ENCODE results near the gene YPEL1. TPM values are rescaled to one million over a fixed set of nuclear protein-coding genes. Genes with fewer than 3 reads are reported as not detected.
A peak's percentile ranks its signal among the peaks of the same experiment; 100 is the strongest.

The YPEL1 gene
- total RNA-seq, 1 donor: 2.2 TPM

DNA sequence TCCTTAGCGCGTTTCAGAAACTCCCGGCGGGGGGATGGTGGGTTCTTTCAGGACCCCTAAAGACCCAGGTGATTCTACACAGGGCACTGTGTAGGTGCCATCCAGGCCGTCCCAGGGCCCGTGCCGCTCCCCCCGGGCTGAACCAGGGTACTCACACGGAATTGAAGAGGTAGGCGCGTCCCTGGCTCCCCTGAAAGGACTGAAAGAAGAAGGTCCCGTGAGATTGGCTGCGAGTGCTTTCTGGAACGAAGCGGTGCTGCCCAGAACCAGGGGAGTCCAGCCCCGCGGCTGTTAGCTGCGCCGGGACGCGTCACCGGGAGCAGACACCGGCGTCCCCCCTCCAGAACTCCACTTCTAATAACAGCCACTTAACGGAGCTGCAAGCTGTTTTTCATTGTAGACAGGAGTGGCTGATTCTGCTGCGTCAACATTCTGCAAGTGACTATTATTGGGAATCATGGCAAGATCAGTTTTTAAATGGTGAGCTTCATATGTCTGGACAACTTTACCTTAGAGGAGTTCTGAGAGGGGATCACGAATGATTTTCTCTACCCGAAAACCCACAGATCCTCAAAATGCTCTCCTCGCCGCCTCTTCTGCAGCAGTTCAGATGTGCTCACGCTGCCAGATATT, 31.8 kb downstream of the YPEL1 start:
- TF ChIP-seq, protein P1, sequence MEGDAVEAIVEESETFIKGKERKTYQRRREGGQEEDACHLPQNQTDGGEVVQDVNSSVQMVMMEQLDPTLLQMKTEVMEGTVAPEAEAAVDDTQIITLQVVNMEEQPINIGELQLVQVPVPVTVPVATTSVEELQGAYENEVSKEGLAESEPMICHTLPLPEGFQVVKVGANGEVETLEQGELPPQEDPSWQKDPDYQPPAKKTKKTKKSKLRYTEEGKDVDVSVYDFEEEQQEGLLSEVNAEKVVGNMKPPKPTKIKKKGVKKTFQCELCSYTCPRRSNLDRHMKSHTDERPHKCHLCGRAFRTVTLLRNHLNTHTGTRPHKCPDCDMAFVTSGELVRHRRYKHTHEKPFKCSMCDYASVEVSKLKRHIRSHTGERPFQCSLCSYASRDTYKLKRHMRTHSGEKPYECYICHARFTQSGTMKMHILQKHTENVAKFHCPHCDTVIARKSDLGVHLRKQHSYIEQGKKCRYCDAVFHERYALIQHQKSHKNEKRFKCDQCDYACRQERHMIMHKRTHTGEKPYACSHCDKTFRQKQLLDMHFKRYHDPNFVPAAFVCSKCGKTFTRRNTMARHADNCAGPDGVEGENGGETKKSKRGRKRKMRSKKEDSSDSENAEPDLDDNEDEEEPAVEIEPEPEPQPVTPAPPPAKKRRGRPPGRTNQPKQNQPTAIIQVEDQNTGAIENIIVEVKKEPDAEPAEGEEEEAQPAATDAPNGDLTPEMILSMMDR (IDR thresholded peaks at IDR 0.05; ENCODE audit: extremely low read depth, low read depth, low read length): no peak
- peak; percentile 17 for DNase-seq (ENCODE audit: insufficient read length, low spot score, missing footprints)
- Histone ChIP-seq H3K27ac (ENCODE audit: low read depth, low read length) (no peak overlapping the region), H3K4me1 (ENCODE audit: insufficient read depth, low read length) (peaks cover 3% of the 10 kb centered on the region), H3K9me3 (ENCODE audit: low read depth, low read length) (no peaks in the 10 kb centered on the region), H3K4me3 (ENCODE audit: insufficient read depth, low read length) (no peak overlapping the region), H3K36me3 (ENCODE audit: insufficient read depth, low read length) (no peaks in the 10 kb centered on the region), H3K4me2 (ENCODE audit: insufficient read depth, low read length) (no peak overlapping the region), H4K20me1 (ENCODE audit: insufficient read depth, low read length) (no peaks in the 10 kb centered on the region), H2AFZ (ENCODE audit: low read length) (no peak overlapping the region), H3K27me3 (ENCODE audit: insufficient read depth, low read length) (no peaks in the 10 kb centered on the region), H3K79me2 (ENCODE audit: insufficient read depth, low read length) (no peaks in the 10 kb centered on the region)

DNA sequence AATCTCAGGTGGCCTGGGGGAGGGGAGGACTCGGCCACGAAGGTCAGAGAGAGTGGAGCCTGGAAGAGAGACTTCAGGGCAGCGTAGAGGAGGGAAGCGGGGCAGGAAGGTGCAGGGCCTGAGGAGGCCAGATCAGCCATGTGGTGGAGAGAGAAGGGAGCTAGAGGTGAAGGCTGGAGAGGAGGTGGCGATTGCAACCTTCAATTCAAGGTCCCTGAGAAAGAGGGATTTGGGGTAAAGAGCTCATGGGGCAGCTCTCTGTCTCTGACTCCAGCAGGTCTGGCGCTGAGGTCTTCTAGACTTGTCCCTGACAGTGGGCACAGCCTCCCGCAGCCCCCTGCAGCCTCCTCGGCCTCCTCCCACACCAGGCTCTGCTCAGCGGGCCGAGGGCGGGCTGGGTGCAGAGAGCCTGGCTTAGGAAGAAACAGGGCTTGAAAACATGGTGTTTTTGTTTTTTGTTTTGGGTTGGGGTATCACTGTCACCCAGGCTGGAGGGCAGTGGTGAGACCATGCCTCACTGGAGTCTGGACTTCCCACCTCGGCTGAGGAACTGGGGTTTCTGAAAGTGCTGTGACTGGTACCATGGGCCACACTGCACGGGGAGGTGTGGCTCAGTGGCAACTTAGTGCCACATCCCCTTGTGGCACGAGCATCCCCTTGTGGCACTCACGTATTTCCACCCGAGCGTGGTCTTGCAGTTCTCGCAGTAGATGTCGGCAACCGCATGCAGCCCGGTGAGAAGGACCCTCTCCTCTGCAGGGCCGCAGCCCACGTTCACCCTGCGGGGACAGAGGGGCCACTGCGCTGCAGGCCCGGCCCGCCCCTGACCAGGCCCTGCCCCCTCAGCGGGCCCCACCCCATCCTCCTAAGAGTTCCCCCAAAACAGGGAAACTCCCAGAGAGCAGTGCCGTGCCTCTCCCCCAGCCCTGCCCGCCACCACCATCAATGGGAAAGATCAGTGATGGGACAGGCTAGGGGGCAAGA, 32.6 kb downstream of the YPEL1 start:
- no peaks in the 10 kb centered on the region for H3K36me3 ChIP-seq (ENCODE audit: insufficient read depth, low read length)
- H2AFZ ChIP-seq (ENCODE audit: low read length): no peak overlapping the region
- no peaks in the 10 kb centered on the region for H4K20me1 ChIP-seq (ENCODE audit: insufficient read depth, low read length)
- peak; percentile 39 for DNase-seq (ENCODE audit: insufficient read length, low spot score, missing footprints)
- H3K4me2 ChIP-seq (ENCODE audit: insufficient read depth, low read length): no peak overlapping the region
- TF ChIP-seq, protein P1 (IDR thresholded peaks at IDR 0.05; ENCODE audit: extremely low read depth, low read depth, low read length): no peak
- no peak overlapping the region for H3K4me3 ChIP-seq (ENCODE audit: insufficient read depth, low read length)
- peaks cover 11% of the 10 kb centered on the region for H3K4me1 ChIP-seq (ENCODE audit: insufficient read depth, low read length)
- H3K27me3 ChIP-seq (ENCODE audit: insufficient read depth, low read length): no peaks in the 10 kb centered on the region
- no peaks in the 10 kb centered on the region for H3K9me3 ChIP-seq (ENCODE audit: low read depth, low read length)
- no peaks in the 10 kb centered on the region for H3K79me2 ChIP-seq (ENCODE audit: insufficient read depth, low read length)
- no peak overlapping the region for H3K27ac ChIP-seq (ENCODE audit: low read depth, low read length)

DNA sequence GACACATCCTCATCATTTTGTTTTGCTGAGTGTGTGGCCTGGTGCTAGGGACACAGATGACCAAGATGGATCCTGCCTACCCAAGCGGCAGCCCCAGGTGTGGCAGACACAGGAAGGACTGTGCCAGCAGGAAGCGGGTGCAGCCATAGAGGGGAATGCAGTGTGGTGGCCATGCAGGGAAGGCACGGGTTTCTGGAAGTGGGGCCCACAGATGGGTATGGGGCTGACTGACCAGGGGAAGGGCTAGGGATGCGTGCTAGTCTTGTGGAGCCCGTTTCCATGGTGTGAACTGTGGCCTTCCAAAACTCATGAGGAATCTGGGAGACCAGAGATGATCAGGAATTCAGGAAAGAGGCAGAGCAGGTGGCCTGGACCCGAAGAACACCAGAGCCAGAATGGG, 33.5 kb downstream of the YPEL1 start:
- Histone ChIP-seq H3K4me1 (ENCODE audit: insufficient read depth, low read length) (peaks cover 18% of the 10 kb centered on the region), H4K20me1 (ENCODE audit: insufficient read depth, low read length) (no peaks in the 10 kb centered on the region), H3K79me2 (ENCODE audit: insufficient read depth, low read length) (no peaks in the 10 kb centered on the region), H3K27me3 (ENCODE audit: insufficient read depth, low read length) (no peaks in the 10 kb centered on the region), H2AFZ (ENCODE audit: low read length) (no peak overlapping the region), H3K27ac (ENCODE audit: low read depth, low read length) (no peak overlapping the region), H3K4me3 (ENCODE audit: insufficient read depth, low read length) (no peak overlapping the region), H3K4me2 (ENCODE audit: insufficient read depth, low read length) (no peak overlapping the region), H3K36me3 (ENCODE audit: insufficient read depth, low read length) (no peaks in the 10 kb centered on the region), H3K9me3 (ENCODE audit: low read depth, low read length) (no peaks in the 10 kb centered on the region)
- TF ChIP-seq, protein P1 (IDR thresholded peaks at IDR 0.05; ENCODE audit: extremely low read depth, low read depth, low read length): no peak
- DNase-seq (ENCODE audit: insufficient read length, low spot score, missing footprints): peak; percentile 25
